K562 (cell line): ENCODE measurements around the gene EXOC6. TPM values are rescaled to one million over a fixed set of nuclear protein-coding genes. Genes with fewer than 3 reads are reported as not detected.

Experiments used
- ATAC-seq: fragments of 200-7000 bp; cut with Tn5 transposase; 3 replicates; pipeline ENCODE4 v1.9.1; 2020; ENCODE audit warnings: moderate library complexity
- BruUV-seq: library from RNA; stranded (reverse); fragments of 400-500 nt; replicated peaks from 2 replicates; lab custom pipeline; 2021; lab: Mats Ljungman, UMichigan
- CTCF ChIA-PET: fragments of 300-600 bp; formaldehyde crosslinking; extraction: SDS; loops from one replicate; lab custom pipeline; 2021; ENCODE audit warnings: low intra/inter-chr PET ratio; lab: Yijun Ruan, JAX
- POLR2A ChIA-PET: fragments of 300-600, 350-650 bp; sonication (Branson Sonifier 250); formaldehyde crosslinking; extraction: SDS; loops from one replicate; lab custom pipeline; 2021; ENCODE audit warnings: antibody characterized with exemption, inconsistent platforms; lab: Yijun Ruan, JAX
- DNase-seq, 4 experiments: peaks; one replicate each; pipeline versions ENCODE4 v3.0.0 to v3.0.0-alpha.2; 2011 to 2018; ENCODE audit warnings: low spot score in 3 of 4, mixed read lengths in 3 of 4; ENCODE audit errors: extremely low read depth in 1 of 4
- FAIRE-seq: peaks from 2 replicates; lab custom pipeline; 2011; peaks lifted over from hg19 to GRCh38; lab: Jason Lieb, UNC
- H2AFZ ChIP-seq: 2 replicates; pipeline ENCODE4 v1.6.0; 2011; ENCODE audit warnings: low read depth, low read length, control low read depth, inconsistent platforms
- H3K27ac ChIP-seq: fragments of 200-600 bp; 3 replicates; pipeline ENCODE4 v1.8.0; 2011; ENCODE audit warnings: low read depth, mild to moderate bottlenecking, control low read depth, inconsistent platforms, low read length, moderate library complexity, mixed read lengths; ENCODE audit errors: extremely low read depth
- H3K27me3 ChIP-seq, 2 experiments: fragments of 300-600 bp in 1 of 2; 2 replicates in 1 of 2; 3 replicates in 1 of 2; pipeline versions ENCODE4 v1.6.0 to v1.8.0; 2011; ENCODE audit warnings: inconsistent platforms in 2 of 2, low read length in 2 of 2, mild to moderate bottlenecking in 1 of 2, mixed read lengths in 1 of 2, moderate library complexity in 1 of 2; ENCODE audit not compliant: control insufficient read depth in 2 of 2, insufficient read depth in 2 of 2
- H3K36me3 ChIP-seq: fragments of 300-600 bp; 3 replicates; pipeline ENCODE4 v1.8.0; 2011; ENCODE audit warnings: mild to moderate bottlenecking, low read length, inconsistent platforms; ENCODE audit not compliant: control insufficient read depth, insufficient read depth
- H3K4me1 ChIP-seq, 2 experiments: fragments of 200-600 bp in 1 of 2; replicated peaks in 1 of 2; 2 replicates in 1 of 2; 3 replicates in 1 of 2; pipeline versions ENCODE4 v1.5.1 to v1.8.0; 2011; ENCODE audit warnings: inconsistent platforms in 2 of 2, low read length in 2 of 2, mild to moderate bottlenecking in 1 of 2, mixed read lengths in 1 of 2, moderate library complexity in 1 of 2; ENCODE audit not compliant: control insufficient read depth in 2 of 2, insufficient read depth in 2 of 2
- H3K4me2 ChIP-seq: 2 replicates; pipeline ENCODE4 v1.6.1; 2011; ENCODE audit warnings: low read length, control low read depth, inconsistent platforms, mixed read lengths; ENCODE audit not compliant: insufficient read depth
- H3K4me3 ChIP-seq: fragments of 200-600 bp; sonication (generic), shearing (Covaris generic); 2 replicates; pipeline ENCODE4 v1.5.1; 2016; ENCODE audit warnings: control low read depth, inconsistent platforms
- H3K79me2 ChIP-seq: fragments of 200-600 bp; 3 replicates; pipeline ENCODE4 v1.8.0; 2011; ENCODE audit warnings: low read length, inconsistent platforms; ENCODE audit not compliant: control insufficient read depth, insufficient read depth
- H3K9ac ChIP-seq, 2 experiments: 2 replicates each; pipeline versions ENCODE4 v1.6.0 to v1.6.1; 2011; ENCODE audit warnings: low read depth in 2 of 2, low read length in 2 of 2, control low read depth in 1 of 2, inconsistent platforms in 1 of 2, mild to moderate bottlenecking in 1 of 2, mixed read lengths in 1 of 2; ENCODE audit not compliant: insufficient read depth in 1 of 2
- H3K9me1 ChIP-seq: one replicate; pipeline ENCODE4 v1.6.0; 2011; ENCODE audit warnings: inconsistent platforms, mild to moderate bottlenecking, low read length, moderate library complexity; ENCODE audit not compliant: control insufficient read depth, insufficient read depth
- H3K9me3 ChIP-seq: replicated peaks from 2 replicates; pipeline ENCODE4 v1.5.1; 2011; ENCODE audit warnings: low read depth, low read length, inconsistent platforms; ENCODE audit not compliant: control insufficient read depth, insufficient read depth
- H4K20me1 ChIP-seq: replicated peaks from 2 replicates; pipeline ENCODE4 v1.6.1; 2011; ENCODE audit warnings: low read length, inconsistent platforms, mixed read lengths; ENCODE audit not compliant: control insufficient read depth, insufficient read depth
- BHLHE40 ChIP-seq: IDR thresholded peaks from 2 replicates; pipeline ENCODE4 v1.6.1; 2011; ENCODE audit warnings: low read length, improper control_type of control experiment
- CBX2 ChIP-seq: fragments of 200-600 bp; sonication (generic); IDR thresholded peaks from one replicate; pipeline ENCODE4 v1.6.1; 2012; ENCODE audit warnings: mild to moderate bottlenecking, low read length, inconsistent platforms; ENCODE audit not compliant: insufficient read depth, poor library complexity, severe bottlenecking
- ERF ChIP-seq: fragments of 450-650 bp; formaldehyde crosslinking; IDR thresholded peaks from 2 replicates; pipeline ENCODE4 v1.4.0; 2020; ENCODE audit warnings: mild to moderate bottlenecking, mixed read lengths
- FOS ChIP-seq: IDR thresholded peaks from 3 replicates; pipeline ENCODE4 v1.6.1; 2011; ENCODE audit not compliant: insufficient read length; ENCODE audit errors: extremely low read depth
- GATA2 ChIP-seq: sonication (generic); formaldehyde crosslinking; IDR thresholded peaks from 2 replicates; pipeline ENCODE4 v1.4.0; 2020; ENCODE audit warnings: mild to moderate bottlenecking, missing genetic modification reagents
- HMGXB4 ChIP-seq: sonication (generic); formaldehyde crosslinking; IDR thresholded peaks from 2 replicates; pipeline ENCODE4 v1.8.1; 2023; ENCODE audit warnings: mild to moderate bottlenecking, missing genetic modification reagents
- KDM1A ChIP-seq, 2 experiments: fragments of 450-650 bp; IDR thresholded peaks; 2 replicates each; pipeline ENCODE4 v1.6.1; 2016; ENCODE audit warnings: mild to moderate bottlenecking in 2 of 2
- KHSRP ChIP-seq: fragments of 450-650 bp; IDR thresholded peaks from 2 replicates; pipeline ENCODE4 v1.6.1; 2017
- MAFG ChIP-seq: fragments of 450-650 bp; conservative IDR thresholded peaks from 2 replicates; pipeline ENCODE4 v1.6.1; 2016; ENCODE audit warnings: missing genetic modification characterization, missing compliant biosample characterization
- PHF20 ChIP-seq: fragments of 450-650 bp; IDR thresholded peaks from 2 replicates; pipeline ENCODE4 v1.6.1; 2018; ENCODE audit not compliant: partially characterized antibody
- POLR3A ChIP-seq: IDR thresholded peaks from 2 replicates; pipeline ENCODE4 v1.6.1; 2011; ENCODE audit warnings: borderline replicate concordance, mild to moderate bottlenecking, moderate library complexity; ENCODE audit not compliant: insufficient read length, insufficient read depth; ENCODE audit errors: extremely low read depth
- SIN3A ChIP-seq, 2 experiments: fragments of 150-350 bp in 1 of 2; IDR thresholded peaks; 2 replicates each; pipeline ENCODE4 v1.6.1; 2011 to 2016; ENCODE audit warnings: borderline replicate concordance in 2 of 2, low read depth in 2 of 2, low read length in 2 of 2, mild to moderate bottlenecking in 2 of 2, moderate library complexity in 2 of 2; ENCODE audit not compliant: control insufficient read depth in 1 of 2
- ZNF224 ChIP-seq: sonication (generic); formaldehyde crosslinking; IDR thresholded peaks from 2 replicates; pipeline ENCODE4 v1.8.0; 2022; ENCODE audit warnings: mild to moderate bottlenecking, missing genetic modification reagents
- ZNF239 ChIP-seq: fragments of 250-450 bp; sonication (Bioruptor Pico); IDR thresholded peaks from 2 replicates; pipeline ENCODE4 v1.4.0; 2020; ENCODE audit warnings: mild to moderate bottlenecking
- ZNF639 ChIP-seq, 2 experiments: fragments of 200-800 bp in 1 of 2; sonication (Bioruptor generic) in 1 of 2; sonication (generic) in 1 of 2; formaldehyde crosslinking in 1 of 2; IDR thresholded peaks in 1 of 2; conservative IDR thresholded peaks in 1 of 2; 2 replicates each; pipeline versions ENCODE4 v1.5.0 to v1.6.1; 2016 to 2020; ENCODE audit warnings: missing compliant biosample characterization in 1 of 2, missing genetic modification characterization in 1 of 2, missing genetic modification reagents in 1 of 2
- ZNF76 ChIP-seq: fragments of 250-450 bp; sonication (Bioruptor Pico); IDR thresholded peaks from 2 replicates; pipeline ENCODE4 v1.4.0; 2020; ENCODE audit warnings: mild to moderate bottlenecking, moderate library complexity, borderline replicate concordance
- WGBS: fragments of 100-300 bp; shearing (Covaris generic); methylation state at CpG from one replicate; pipeline ENCODE4 v1.1.6; 2016; ENCODE audit warnings: low coverage, mixed read lengths; ENCODE audit not compliant: insufficient coverage; ENCODE audit errors: missing lambda C conversion rate; 5-methylcytosine and 5-hydroxymethylcytosine counted together
- in situ Hi-C: fragments of 300-500 bp; cut with MboI; formaldehyde crosslinking; loops from 4 replicates; pipeline ENCODE4 v1.15.0; 2018; ENCODE audit warnings: inconsistent platforms, mixed read lengths
- intact Hi-C: fragments of 100-400 bp; cut with micrococcal nuclease; formaldehyde crosslinking; loops from 2 replicates; pipeline ENCODE4 v1.14.2; 2022
- polyA plus RNA-seq, 8 experiments: library from polyadenylated mRNA; depleted of rRNA in 4 of 8; stranded (reverse) in 5 of 8; unstranded in 3 of 8; fragments of >200 nt; fragmentation: Nextera tagmentation in 2 of 8; fragmentation: Illumina TruSeq in 1 of 8; extraction: Ambion mirVana in 2 of 8; extraction: Trizol in 1 of 8; gene quantifications; 2 replicates each; pipeline versions ENCODE4 v1.2.1 to v1.2.3, GENCODE V29; 2011 to 2014; ENCODE audit warnings: inconsistent platforms in 1 of 8, missing spikeins in 1 of 8
- total RNA-seq, 7 experiments: library from RNA; depleted of rRNA in 6 of 7; stranded (reverse); fragments of >200 nt in 6 of 7; fragmentation: Illumina TruSeq in 2 of 7; extraction: Trizol in 2 of 7; gene quantifications; 2 replicates each; pipeline versions ENCODE4 v1.2.1 to v1.2.3, GENCODE V29; 2011 to 2021; ENCODE audit warnings: low replicate concordance in 1 of 7
- TF ChIP-seq, protein P1 (sequence below): sonication (generic); formaldehyde crosslinking; IDR thresholded peaks from 2 replicates; pipeline ENCODE4 v1.8.0; 2022; ENCODE audit warnings: mild to moderate bottlenecking, missing genetic modification reagents, borderline replicate concordance

EXOC6 gene
- total and polyA plus RNA-seq, 9 of the 15 experiments (the other 6 are each of a cell fraction or from before 2014, with no cell fraction given): 13.9 to 42.8 (median 24.9) TPM

DNA sequence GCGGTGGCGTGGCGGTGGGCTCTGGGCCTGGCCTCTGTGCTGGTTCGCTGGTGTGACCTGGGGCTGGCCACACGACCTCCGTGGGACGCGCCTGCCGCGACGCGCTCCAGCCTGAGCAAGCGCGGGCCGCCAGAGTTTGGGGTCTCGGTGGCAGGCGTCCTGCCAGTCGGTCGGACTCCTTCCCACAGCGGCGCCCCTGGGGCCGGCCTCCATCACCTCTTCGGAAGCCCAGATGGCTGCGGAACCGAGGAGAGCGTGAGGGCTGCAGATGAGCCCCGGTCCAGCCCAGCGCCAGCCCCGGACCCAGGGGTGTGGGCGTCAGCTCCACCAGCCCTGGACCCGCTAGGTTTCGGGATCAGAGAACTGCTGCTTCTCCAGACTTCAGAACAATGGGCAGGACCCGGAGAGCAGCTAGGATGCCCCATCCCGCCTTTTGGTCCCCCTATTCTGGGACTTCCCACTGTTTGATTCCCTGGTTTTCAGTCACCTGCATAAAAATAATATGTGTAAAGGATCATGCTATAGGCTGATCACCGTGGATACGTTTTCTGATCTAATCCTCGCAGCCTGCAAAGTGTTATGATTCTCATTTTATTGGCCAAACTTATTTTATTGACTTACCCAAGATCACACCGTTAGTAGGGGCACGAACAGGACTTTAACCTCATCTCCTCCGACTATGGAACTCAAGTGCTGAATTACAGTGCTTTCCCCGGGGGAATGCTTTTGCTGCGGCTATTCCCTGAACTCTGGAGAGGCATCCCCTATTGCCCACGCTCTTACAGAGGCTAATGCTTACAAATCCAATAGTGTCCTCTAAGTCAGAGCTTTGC lies 215.0 kb downstream of the EXOC6 start:
- BruUV-seq: no TSS peak
- DNase-seq (no peak), ATAC-seq (no peak), FAIRE-seq (no peak)
- H3K9ac ChIP-seq: no peak overlapping the region
- H4K20me1 ChIP-seq: no peaks in the 10 kb centered on the region
- CTCF ChIA-PET: no interaction called here
- peaks cover 19% of the 10 kb centered on the region; the same call in 1 of the 3 replicates for H3K36me3 ChIP-seq
- H3K4me1 ChIP-seq: peaks cover 0 to 2% of the 10 kb centered on the region in 2 experiments; a peak in 1 of 5 replicates
- in situ Hi-C loops (no loop called here), intact Hi-C loops (no loop called here)
- peaks cover 6% of the 10 kb centered on the region; the same call in 1 of the 2 replicates for H3K9me3 ChIP-seq
- 96% methylated on average over 22 of the region's 43 CpGs for WGBS
- no peak overlapping the region for H3K27ac ChIP-seq
- POLR2A ChIA-PET: no interaction called here
- H3K4me2 ChIP-seq: no peak overlapping the region
- no peak overlapping the region for H2AFZ ChIP-seq
- no peaks in the 10 kb centered on the region for H3K9me1 ChIP-seq
- H3K27me3 ChIP-seq: no peaks in the 10 kb centered on the region
- H3K79me2 ChIP-seq: no peaks in the 10 kb centered on the region
- H3K4me3 ChIP-seq: no peak overlapping the region
- TF ChIP-seq ZNF239 (CRISPR knock-in tag) (no peak), POLR3A (no peak), ZNF224 (CRISPR knock-in tag) (no peak), ERF (CRISPR knock-in tag) (no peak), ZNF76 (CRISPR knock-in tag) (no peak), FOS (no peak), HMGXB4 (CRISPR knock-in tag) (no peak), ZNF639 (CRISPR knock-in tag; conservative IDR thresholded peaks at IDR 0.05 in 1 of 2, IDR thresholded peaks at IDR 0.05 in 1 of 2) (no peak), GATA2 (no peak), KDM1A (IDR thresholded peaks at IDR 0.05) (no peak), CBX2 (no peak), KHSRP (no peak), MAFG (tag) (no peak), SIN3A (IDR thresholded peaks at IDR 0.05; ENCODE audit: borderline replicate concordance in 2 of 2, control insufficient read depth in 1 of 2, low read depth in 2 of 2, low read length in 2 of 2) (no peak), BHLHE40 (no peak), PHF20 (no peak)
- TF ChIP-seq, protein P1, sequence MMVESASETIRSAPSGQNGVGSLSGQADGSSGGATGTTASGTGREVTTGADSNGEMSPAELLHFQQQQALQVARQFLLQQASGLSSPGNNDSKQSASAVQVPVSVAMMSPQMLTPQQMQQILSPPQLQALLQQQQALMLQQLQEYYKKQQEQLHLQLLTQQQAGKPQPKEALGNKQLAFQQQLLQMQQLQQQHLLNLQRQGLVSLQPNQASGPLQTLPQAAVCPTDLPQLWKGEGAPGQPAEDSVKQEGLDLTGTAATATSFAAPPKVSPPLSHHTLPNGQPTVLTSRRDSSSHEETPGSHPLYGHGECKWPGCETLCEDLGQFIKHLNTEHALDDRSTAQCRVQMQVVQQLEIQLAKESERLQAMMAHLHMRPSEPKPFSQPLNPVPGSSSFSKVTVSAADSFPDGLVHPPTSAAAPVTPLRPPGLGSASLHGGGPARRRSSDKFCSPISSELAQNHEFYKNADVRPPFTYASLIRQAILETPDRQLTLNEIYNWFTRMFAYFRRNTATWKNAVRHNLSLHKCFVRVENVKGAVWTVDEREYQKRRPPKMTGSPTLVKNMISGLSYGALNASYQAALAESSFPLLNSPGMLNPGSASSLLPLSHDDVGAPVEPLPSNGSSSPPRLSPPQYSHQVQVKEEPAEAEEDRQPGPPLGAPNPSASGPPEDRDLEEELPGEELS (CRISPR knock-in tag): no peak
